WTC11 (cell line): ENCODE results near the gene LMBR1. TPM values are rescaled to one million over a fixed set of nuclear protein-coding genes. Genes with fewer than 3 reads are reported as not detected.

Source experiments
- AFF4 ChIP-seq: sonication (generic); formaldehyde crosslinking; IDR thresholded peaks from 2 replicates; pipeline ENCODE4 v1.8.1; 2023; ENCODE audit warnings: mild to moderate bottlenecking, missing genetic modification reagents, borderline replicate concordance
- AR ChIP-seq: fragments of 250-450 bp; sonication (Bioruptor Pico); IDR thresholded peaks from 2 replicates; pipeline ENCODE4 v1.9.0; 2021; ENCODE audit warnings: mild to moderate bottlenecking
- ETV6 ChIP-seq: sonication (generic); formaldehyde crosslinking; IDR thresholded peaks from 2 replicates; pipeline ENCODE4 v1.8.1; 2022; ENCODE audit warnings: mild to moderate bottlenecking, missing genetic modification reagents
- FOXJ3 ChIP-seq: sonication (generic); formaldehyde crosslinking; IDR thresholded peaks from 2 replicates; pipeline ENCODE4 v1.9.0; 2021; ENCODE audit warnings: missing genetic modification reagents, mild to moderate bottlenecking, borderline replicate concordance
- FOXK1 ChIP-seq: sonication (generic); formaldehyde crosslinking; IDR thresholded peaks from 2 replicates; pipeline ENCODE4 v1.8.0; 2022; ENCODE audit warnings: mild to moderate bottlenecking, moderate library complexity, missing genetic modification reagents
- GTF2I ChIP-seq: fragments of 250-450 bp; sonication (Bioruptor Pico); conservative IDR thresholded peaks from 2 replicates; pipeline ENCODE4 v1.4.0; 2021; ENCODE audit warnings: mild to moderate bottlenecking
- HMGA2 ChIP-seq: fragments of 250-450 bp; sonication (Bioruptor Pico); IDR thresholded peaks from 2 replicates; pipeline ENCODE4 v1.4.0; 2021; ENCODE audit warnings: mild to moderate bottlenecking, moderate library complexity
- JAZF1 ChIP-seq: fragments of 250-450 bp; sonication (Bioruptor Pico); IDR thresholded peaks from 2 replicates; pipeline ENCODE4 v1.9.0; 2021; ENCODE audit warnings: moderate library complexity, mild to moderate bottlenecking, inconsistent platforms
- MXD4 ChIP-seq: fragments of 250-450 bp; sonication (Bioruptor Pico); IDR thresholded peaks from 2 replicates; pipeline ENCODE4 v1.8.0; 2021; ENCODE audit warnings: mild to moderate bottlenecking, moderate library complexity, borderline replicate concordance
- SMAD3 ChIP-seq: sonication (generic); formaldehyde crosslinking; IDR thresholded peaks from 2 replicates; pipeline ENCODE4 v1.8.0; 2022; ENCODE audit warnings: missing genetic modification reagents, mild to moderate bottlenecking, borderline replicate concordance
- TCF7 ChIP-seq: sonication (generic); formaldehyde crosslinking; IDR thresholded peaks from 2 replicates; pipeline ENCODE4 v1.8.0; 2022; ENCODE audit warnings: mild to moderate bottlenecking, low read depth, missing genetic modification reagents, moderate library complexity
- USF2 ChIP-seq: sonication (generic); formaldehyde crosslinking; IDR thresholded peaks from 2 replicates; pipeline ENCODE4 v1.8.1; 2023; ENCODE audit warnings: mild to moderate bottlenecking, missing genetic modification reagents, moderate library complexity
- ZNF121 ChIP-seq: sonication (generic); formaldehyde crosslinking; IDR thresholded peaks from 2 replicates; pipeline ENCODE4 v1.8.0; 2023; ENCODE audit warnings: missing genetic modification reagents
- ZNF138 ChIP-seq: sonication (generic); formaldehyde crosslinking; conservative IDR thresholded peaks from 2 replicates; pipeline ENCODE4 v1.8.1; 2022; ENCODE audit warnings: mild to moderate bottlenecking, moderate library complexity, missing genetic modification reagents
- ZNF416 ChIP-seq: fragments of 250-450 bp; sonication (Bioruptor Pico); IDR thresholded peaks from 2 replicates; pipeline ENCODE4 v1.9.0; 2021; ENCODE audit warnings: mild to moderate bottlenecking, inconsistent platforms
- ZNF425 ChIP-seq: fragments of 250-450 bp; sonication (Bioruptor Pico); conservative IDR thresholded peaks from 2 replicates; pipeline ENCODE4 v1.9.0; 2021; ENCODE audit warnings: mild to moderate bottlenecking
- ZNF671 ChIP-seq: fragments of 250-450 bp; sonication (Bioruptor Pico); IDR thresholded peaks from 2 replicates; pipeline ENCODE4 v1.8.0; 2021; ENCODE audit warnings: mild to moderate bottlenecking
- total RNA-seq: library from RNA; stranded (reverse); gene quantifications from 3 replicates; pipeline ENCODE4 v1.2.3, GENCODE V29; 2021
- TF ChIP-seq, protein P1 (sequence below): fragments of 250-450 bp; sonication (Bioruptor Pico); IDR thresholded peaks from 2 replicates; pipeline ENCODE4 v1.9.0; 2021; ENCODE audit warnings: moderate library complexity, mild to moderate bottlenecking, inconsistent platforms, borderline replicate concordance
- TF ChIP-seq, protein P2 (sequence below): sonication (generic); formaldehyde crosslinking; IDR thresholded peaks from 2 replicates; pipeline ENCODE4 v1.8.1; 2022; ENCODE audit warnings: missing genetic modification reagents, borderline replicate concordance
- TF ChIP-seq, protein P3 (sequence below): fragments of 200-600 bp; IDR thresholded peaks from 2 replicates; pipeline ENCODE4 v1.8.0; 2022; ENCODE audit warnings: antibody characterized with exemption
- TF ChIP-seq, protein P4 (sequence below): sonication (generic); formaldehyde crosslinking; conservative IDR thresholded peaks from 2 replicates; pipeline ENCODE4 v1.8.1; 2023; ENCODE audit warnings: mild to moderate bottlenecking, low read depth, missing genetic modification reagents, moderate library complexity

LMBR1 gene
- total RNA-seq, 1 experiment from 2014 or later: 55.6 TPM

GRCh38 chr7:156892081-156892800 lies 742 bp downstream of the LMBR1 start (continued):
- TF ChIP-seq AFF4 (CRISPR knock-in tag): no peak
- TF ChIP-seq FOXK1 (CRISPR knock-in tag): peak; percentile 43; the same call in 1 of the 2 replicates
- no peak for TF ChIP-seq ZNF425
- TF ChIP-seq, protein P1, sequence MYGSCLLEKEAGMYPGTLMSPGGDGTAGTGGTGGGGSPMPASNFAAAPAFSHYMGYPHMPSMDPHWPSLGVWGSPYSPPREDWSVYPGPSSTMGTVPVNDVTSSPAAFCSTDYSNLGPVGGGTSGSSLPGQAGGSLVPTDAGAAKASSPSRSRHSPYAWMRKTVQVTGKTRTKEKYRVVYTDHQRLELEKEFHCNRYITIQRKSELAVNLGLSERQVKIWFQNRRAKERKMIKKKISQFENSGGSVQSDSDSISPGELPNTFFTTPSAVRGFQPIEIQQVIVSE (CRISPR knock-in tag): no peak
- no peak for TF ChIP-seq ZNF138 (CRISPR knock-in tag)
- TF ChIP-seq ZNF416 (CRISPR knock-in tag): no peak
- no peak for TF ChIP-seq ZNF671 (CRISPR knock-in tag)
- TF ChIP-seq USF2 (CRISPR knock-in tag): no peak
- TF ChIP-seq SMAD3 (CRISPR knock-in tag): no peak
- no peak for TF ChIP-seq HMGA2 (CRISPR knock-in tag)
- no peak for TF ChIP-seq AR (CRISPR knock-in tag)
- no peak for TF ChIP-seq JAZF1 (CRISPR knock-in tag)
- TF ChIP-seq GTF2I (CRISPR knock-in tag): no peak
- TF ChIP-seq, protein P2, sequence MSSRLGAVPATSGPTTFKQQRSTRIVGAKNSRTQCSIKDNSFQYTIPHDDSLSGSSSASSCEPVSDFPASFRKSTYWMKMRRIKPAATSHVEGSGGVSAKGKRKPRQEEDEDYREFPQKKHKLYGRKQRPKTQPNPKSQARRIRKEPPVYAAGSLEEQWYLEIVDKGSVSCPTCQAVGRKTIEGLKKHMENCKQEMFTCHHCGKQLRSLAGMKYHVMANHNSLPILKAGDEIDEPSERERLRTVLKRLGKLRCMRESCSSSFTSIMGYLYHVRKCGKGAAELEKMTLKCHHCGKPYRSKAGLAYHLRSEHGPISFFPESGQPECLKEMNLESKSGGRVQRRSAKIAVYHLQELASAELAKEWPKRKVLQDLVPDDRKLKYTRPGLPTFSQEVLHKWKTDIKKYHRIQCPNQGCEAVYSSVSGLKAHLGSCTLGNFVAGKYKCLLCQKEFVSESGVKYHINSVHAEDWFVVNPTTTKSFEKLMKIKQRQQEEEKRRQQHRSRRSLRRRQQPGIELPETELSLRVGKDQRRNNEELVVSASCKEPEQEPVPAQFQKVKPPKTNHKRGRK (CRISPR knock-in tag): no peak
- TF ChIP-seq MXD4 (CRISPR knock-in tag): no peak
- TF ChIP-seq, protein P3, sequence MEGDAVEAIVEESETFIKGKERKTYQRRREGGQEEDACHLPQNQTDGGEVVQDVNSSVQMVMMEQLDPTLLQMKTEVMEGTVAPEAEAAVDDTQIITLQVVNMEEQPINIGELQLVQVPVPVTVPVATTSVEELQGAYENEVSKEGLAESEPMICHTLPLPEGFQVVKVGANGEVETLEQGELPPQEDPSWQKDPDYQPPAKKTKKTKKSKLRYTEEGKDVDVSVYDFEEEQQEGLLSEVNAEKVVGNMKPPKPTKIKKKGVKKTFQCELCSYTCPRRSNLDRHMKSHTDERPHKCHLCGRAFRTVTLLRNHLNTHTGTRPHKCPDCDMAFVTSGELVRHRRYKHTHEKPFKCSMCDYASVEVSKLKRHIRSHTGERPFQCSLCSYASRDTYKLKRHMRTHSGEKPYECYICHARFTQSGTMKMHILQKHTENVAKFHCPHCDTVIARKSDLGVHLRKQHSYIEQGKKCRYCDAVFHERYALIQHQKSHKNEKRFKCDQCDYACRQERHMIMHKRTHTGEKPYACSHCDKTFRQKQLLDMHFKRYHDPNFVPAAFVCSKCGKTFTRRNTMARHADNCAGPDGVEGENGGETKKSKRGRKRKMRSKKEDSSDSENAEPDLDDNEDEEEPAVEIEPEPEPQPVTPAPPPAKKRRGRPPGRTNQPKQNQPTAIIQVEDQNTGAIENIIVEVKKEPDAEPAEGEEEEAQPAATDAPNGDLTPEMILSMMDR: no peak
- no peak for TF ChIP-seq TCF7 (CRISPR knock-in tag)
- peak; percentile 71 for TF ChIP-seq ETV6 (CRISPR knock-in tag)
- no peak for TF ChIP-seq FOXJ3 (CRISPR knock-in tag)
- TF ChIP-seq, protein P4, sequence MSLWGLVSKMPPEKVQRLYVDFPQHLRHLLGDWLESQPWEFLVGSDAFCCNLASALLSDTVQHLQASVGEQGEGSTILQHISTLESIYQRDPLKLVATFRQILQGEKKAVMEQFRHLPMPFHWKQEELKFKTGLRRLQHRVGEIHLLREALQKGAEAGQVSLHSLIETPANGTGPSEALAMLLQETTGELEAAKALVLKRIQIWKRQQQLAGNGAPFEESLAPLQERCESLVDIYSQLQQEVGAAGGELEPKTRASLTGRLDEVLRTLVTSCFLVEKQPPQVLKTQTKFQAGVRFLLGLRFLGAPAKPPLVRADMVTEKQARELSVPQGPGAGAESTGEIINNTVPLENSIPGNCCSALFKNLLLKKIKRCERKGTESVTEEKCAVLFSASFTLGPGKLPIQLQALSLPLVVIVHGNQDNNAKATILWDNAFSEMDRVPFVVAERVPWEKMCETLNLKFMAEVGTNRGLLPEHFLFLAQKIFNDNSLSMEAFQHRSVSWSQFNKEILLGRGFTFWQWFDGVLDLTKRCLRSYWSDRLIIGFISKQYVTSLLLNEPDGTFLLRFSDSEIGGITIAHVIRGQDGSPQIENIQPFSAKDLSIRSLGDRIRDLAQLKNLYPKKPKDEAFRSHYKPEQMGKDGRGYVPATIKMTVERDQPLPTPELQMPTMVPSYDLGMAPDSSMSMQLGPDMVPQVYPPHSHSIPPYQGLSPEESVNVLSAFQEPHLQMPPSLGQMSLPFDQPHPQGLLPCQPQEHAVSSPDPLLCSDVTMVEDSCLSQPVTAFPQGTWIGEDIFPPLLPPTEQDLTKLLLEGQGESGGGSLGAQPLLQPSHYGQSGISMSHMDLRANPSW (CRISPR knock-in tag): no peak
- peak; percentile 30; the same call in 1 of the 2 replicates for TF ChIP-seq ZNF121 (CRISPR knock-in tag)
